H1 (cell line): Measurements from ENCODE around the gene RERE.

ENCODE experiments used
- CREB1 ChIP-seq: IDR thresholded peaks from 2 replicates; pipeline ENCODE4 v1.6.1; 2012; ENCODE audit warnings: inconsistent platforms
- POLR2A ChIP-seq, 2 experiments: IDR thresholded peaks; 1 replicate in 1 of 2; 2 replicates in 1 of 2; pipeline ENCODE4 v1.6.1; 2011; ENCODE audit warnings: low read depth in 2 of 2, low read length in 2 of 2, mild to moderate bottlenecking in 2 of 2; ENCODE audit errors: control extremely low read depth in 1 of 2
- SIN3A ChIP-seq, 2 experiments: IDR thresholded peaks in 1 of 2; conservative IDR thresholded peaks in 1 of 2; 2 replicates each; pipeline ENCODE4 v1.6.1; 2011 to 2012; ENCODE audit warnings: low read length in 2 of 2, improper control_type of control experiment in 1 of 2, low read depth in 1 of 2, mild to moderate bottlenecking in 1 of 2
- ZNF274 ChIP-seq: IDR thresholded peaks from 2 replicates; pipeline ENCODE4 v1.7.0; 2012; ENCODE audit warnings: low read length, borderline replicate concordance; ENCODE audit errors: extremely low read depth

DNA sequence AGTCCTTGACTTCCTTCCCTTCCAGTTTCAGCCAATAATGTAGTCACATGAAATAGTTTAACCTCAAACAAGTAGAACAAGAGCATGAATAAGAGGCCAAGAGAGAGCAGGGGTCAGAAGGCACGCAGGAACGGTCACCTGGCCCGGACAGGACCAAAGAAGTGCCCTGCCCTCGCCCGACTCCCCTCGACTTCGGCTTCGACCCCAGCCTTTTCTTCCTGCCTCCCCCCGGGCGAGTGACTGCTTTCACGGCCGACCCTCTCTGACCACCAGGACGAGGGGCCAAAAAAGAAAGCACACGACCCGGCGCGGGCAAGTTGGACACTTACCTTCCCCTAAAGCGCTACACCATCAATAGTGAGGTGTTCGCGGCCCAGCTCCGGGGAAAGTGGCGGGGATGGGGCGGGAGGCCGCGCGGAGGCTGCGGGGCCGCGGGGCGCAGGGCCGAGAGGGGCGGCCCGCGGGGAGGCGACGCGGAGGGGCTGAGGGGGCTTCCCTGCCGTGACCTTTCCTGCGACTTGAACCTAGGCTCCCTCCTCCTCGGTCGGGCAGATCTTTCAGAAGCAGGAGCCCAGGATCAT is 519 bp downstream of the RERE start:
- TF ChIP-seq POLR2A (IDR thresholded peaks at IDR 0.05; ENCODE audit: control extremely low read depth in 1 of 2, low read depth in 2 of 2, low read length in 2 of 2) = no peak
- TF ChIP-seq ZNF274 = no peak
- no peak for TF ChIP-seq SIN3A (conservative IDR thresholded peaks at IDR 0.05 in 1 of 2, IDR thresholded peaks at IDR 0.05 in 1 of 2; ENCODE audit: low read depth in 1 of 2, low read length in 2 of 2)
- no peak for TF ChIP-seq CREB1
